Loucy (cell line): Measurements from ENCODE around the gene SUMO2.
"Not testable (repeated sequence)": the region's sequence is repeated elsewhere in the genome, so short reads cannot be mapped to it uniquely, and the experiment has no call there.

Experiments
- H2AFZ ChIP-seq: fragments of 200-600 bp; sonication (generic); 2 replicates; pipeline ENCODE4 v1.6.0; 2016; ENCODE audit warnings: antibody characterized with exemption, mild to moderate bottlenecking, low read length, moderate library complexity
- H3F3A ChIP-seq: fragments of 200-600 bp; 2 replicates; pipeline ENCODE4 v1.6.0; 2016; ENCODE audit warnings: antibody characterized with exemption, low read depth, mild to moderate bottlenecking
- H3K27me3 ChIP-seq: fragments of 200-600 bp; sonication (generic); 2 replicates; pipeline ENCODE4 v1.6.1; 2014; ENCODE audit warnings: low read length, mild to moderate bottlenecking; ENCODE audit not compliant: insufficient read depth, poor library complexity, severe bottlenecking
- H3K36me3 ChIP-seq: fragments of 200-600 bp; sonication (generic); 2 replicates; pipeline ENCODE4 v1.6.1; 2016; ENCODE audit warnings: low read length; ENCODE audit not compliant: insufficient read depth
- H3K4me1 ChIP-seq: fragments of 200-600 bp; sonication (generic); 2 replicates; pipeline ENCODE4 v1.5.1; 2014; ENCODE audit warnings: low read length, mild to moderate bottlenecking; ENCODE audit not compliant: insufficient read depth, poor library complexity, severe bottlenecking
- H3K4me2 ChIP-seq: fragments of 200-600 bp; sonication (generic); 2 replicates; pipeline ENCODE4 v1.6.0; 2014; ENCODE audit warnings: antibody characterized with exemption, low read length, low read depth, mild to moderate bottlenecking; ENCODE audit not compliant: poor library complexity, severe bottlenecking
- H3K4me3 ChIP-seq: fragments of 200-600 bp; sonication (generic); 2 replicates; pipeline ENCODE4 v1.5.1; 2014; ENCODE audit warnings: low read length, mild to moderate bottlenecking, mixed read lengths; ENCODE audit not compliant: poor library complexity, severe bottlenecking
- H3K79me2 ChIP-seq: fragments of 200-600 bp; sonication (generic); 2 replicates; pipeline ENCODE4 v1.6.1; 2014; ENCODE audit warnings: low read length; ENCODE audit not compliant: insufficient read depth
- H3K9ac ChIP-seq: fragments of 200-600 bp; sonication (generic); 2 replicates; pipeline ENCODE4 v1.6.0; 2014; ENCODE audit warnings: mild to moderate bottlenecking, low read depth, low read length, moderate library complexity; ENCODE audit not compliant: poor library complexity, severe bottlenecking
- H3K9me2 ChIP-seq: fragments of 200-600 bp; sonication (generic); replicated peaks from 2 replicates; pipeline ENCODE4 v1.6.1; 2016; ENCODE audit warnings: low read depth, low read length, mixed read lengths
- H3K9me3 ChIP-seq: fragments of 200-600 bp; sonication (generic); 2 replicates; pipeline ENCODE4 v1.6.1; 2014; ENCODE audit warnings: mild to moderate bottlenecking, antibody characterized with exemption, low read length, low read depth; ENCODE audit not compliant: insufficient read depth
- H4K20me1 ChIP-seq: fragments of 200-600 bp; sonication (generic); 2 replicates; pipeline ENCODE4 v1.6.0; 2014; ENCODE audit warnings: antibody characterized with exemption, low read length, mild to moderate bottlenecking; ENCODE audit not compliant: insufficient read depth, poor library complexity, severe bottlenecking
- CTCF ChIP-seq: fragments of 200-600 bp; sonication (generic); conservative IDR thresholded peaks from 2 replicates; pipeline ENCODE4 v1.5.1; 2014; ENCODE audit warnings: mild to moderate bottlenecking, antibody characterized with exemption, low read length
- EZH2phosphoT487 ChIP-seq: fragments of 200-600 bp; IDR thresholded peaks from 2 replicates; pipeline ENCODE4 v1.6.1; 2018; ENCODE audit warnings: antibody characterized with exemption, mild to moderate bottlenecking, moderate library complexity, borderline replicate concordance

SUMO2 gene

GRCh38 chr17:75209061-75209460 lies 26.3 kb upstream of the SUMO2 start:
- peaks cover 61% of the 10 kb centered on the region for H3K79me2 ChIP-seq
- TF ChIP-seq EZH2phosphoT487 (no peak), CTCF (no peak)
- H3K36me3 ChIP-seq: peaks cover 38% of the 10 kb centered on the region; the same call in 1 of the 2 replicates
- H3K4me1 ChIP-seq: peaks cover 23% of the 10 kb centered on the region
- H3K4me3 ChIP-seq: no peak overlapping the region
- H3F3A ChIP-seq: no peaks in the 10 kb centered on the region
- no peaks in the 10 kb centered on the region for H3K9me3 ChIP-seq
- H2AFZ ChIP-seq: no peak overlapping the region
- H3K4me2 ChIP-seq: peak overlapping the region; percentile 93
- no peak overlapping the region for H3K9ac ChIP-seq
- no peaks in the 10 kb centered on the region for H3K9me2 ChIP-seq
- H3K27me3 ChIP-seq: no peaks in the 10 kb centered on the region
- H4K20me1 ChIP-seq: peaks cover 15% of the 10 kb centered on the region

GRCh38 chr17:75208161-75208560 lies 25.4 kb upstream of the SUMO2 start:
- Histone ChIP-seq H3K4me1 (peaks cover 23% of the 10 kb centered on the region), H3F3A (no peaks in the 10 kb centered on the region), H3K27me3 (no peaks in the 10 kb centered on the region), H3K9ac (no peak overlapping the region), H3K9me3 (no peaks in the 10 kb centered on the region), H3K79me2 (peaks cover 61% of the 10 kb centered on the region), H3K4me2 (peak overlapping the region; percentile 93), H4K20me1 (peaks cover 15% of the 10 kb centered on the region), H3K36me3 (peaks cover 32% of the 10 kb centered on the region; the same call in 1 of the 2 replicates), H3K9me2 (no peaks in the 10 kb centered on the region), H3K4me3 (peak overlapping the region; percentile 28), H2AFZ (no peak overlapping the region)
- TF ChIP-seq CTCF (no peak), EZH2phosphoT487 (no peak)

- H3K4me3 ChIP-seq: peak overlapping the region; percentile 28
- H4K20me1 ChIP-seq: peaks cover 15% of the 10 kb centered on the region
- H3K36me3 ChIP-seq: peaks cover 28% of the 10 kb centered on the region; the same call in 1 of the 2 replicates
- H3K9me2 ChIP-seq: no peaks in the 10 kb centered on the region
- no peaks in the 10 kb centered on the region for H3K9me3 ChIP-seq
- no peaks in the 10 kb centered on the region for H3K27me3 ChIP-seq
- no peak overlapping the region for H2AFZ ChIP-seq
- TF ChIP-seq EZH2phosphoT487 (no peak), CTCF (no peak)
- H3F3A ChIP-seq: no peaks in the 10 kb centered on the region
- peak overlapping the region; percentile 93 for H3K4me2 ChIP-seq
- H3K79me2 ChIP-seq: peaks cover 61% of the 10 kb centered on the region
- peaks cover 23% of the 10 kb centered on the region for H3K4me1 ChIP-seq
- no peak overlapping the region for H3K9ac ChIP-seq
Observed at GRCh38 chr17:75207760-75208159, 25.0 kb upstream of the SUMO2 start.

GRCh38 chr17:75207050-75207407 lies 24.3 kb upstream of the SUMO2 start:
- H3F3A ChIP-seq, H2AFZ ChIP-seq, H3K9me3 ChIP-seq, H3K27me3 ChIP-seq, H3K9me2 ChIP-seq: not testable (repeated sequence)
- Histone ChIP-seq H4K20me1 (peaks cover 15% of the 10 kb centered on the region), H3K9ac (peak overlapping the region; percentile 96), H3K36me3 (peaks cover 20% of the 10 kb centered on the region; the same call in 1 of the 2 replicates), H3K4me3 (peak overlapping the region; percentile 89), H3K79me2 (peaks cover 61% of the 10 kb centered on the region), H3K4me1 (peaks cover 23% of the 10 kb centered on the region), H3K4me2 (peak overlapping the region; percentile 93)
